ENCODE data around the gene PSMD6.

Gene PSMD6

GRCh38 chr3:63967675-63968611, 55.4 kb downstream of the PSMD6 start:
- H4K20me1 ChIP-seq (ENCODE audit: low read depth, low read length), result no peaks in the 10 kb centered on the region
- no peak for TF ChIP-seq CTCF (IDR thresholded peaks at IDR 0.05; ENCODE audit: insufficient read depth, low read length, poor library complexity, severe bottlenecking)
- no peak for TF ChIP-seq EZH2phosphoT487 (conservative IDR thresholded peaks at IDR 0.05; ENCODE audit: low read length)
- H3K4me2 ChIP-seq (ENCODE audit: low read depth, low read length, poor library complexity, severe bottlenecking), result no peak overlapping the region
- no peak overlapping the region for H3K9ac ChIP-seq (ENCODE audit: low read length)
- H3K9me2 ChIP-seq (replicated peaks; ENCODE audit: insufficient read depth, low read length), result no peaks in the 10 kb centered on the region
- no peaks in the 10 kb centered on the region for H3K27me3 ChIP-seq (ENCODE audit: low read length)
- H3K79me2 ChIP-seq (ENCODE audit: insufficient read depth, low read length), result peaks cover 55% of the 10 kb centered on the region; the same call in 1 of the 2 replicates
- H3K4me3 ChIP-seq (ENCODE audit: insufficient read depth, low read length, poor library complexity, severe bottlenecking), result no peak overlapping the region
- no peak overlapping the region for H3K27ac ChIP-seq (ENCODE audit: low read depth, low read length)
- H3F3A ChIP-seq (ENCODE audit: insufficient read depth), result no peaks in the 10 kb centered on the region
- H3K9me3 ChIP-seq (ENCODE audit: insufficient read depth, low read length), result no peaks in the 10 kb centered on the region
- H3K36me3 ChIP-seq (ENCODE audit: low read length), result no peaks in the 10 kb centered on the region; the same call in 1 of the 2 replicates
- H2AFZ ChIP-seq (ENCODE audit: low read depth, low read length, severe bottlenecking), result no peak overlapping the region

GRCh38 chr3:63966871-63967270, 56.4 kb downstream of the PSMD6 start:
- Histone ChIP-seq H3K36me3 (ENCODE audit: low read length) (no peaks in the 10 kb centered on the region; the same call in 1 of the 2 replicates), H3F3A (ENCODE audit: insufficient read depth) (no peaks in the 10 kb centered on the region), H3K9me2 (replicated peaks; ENCODE audit: insufficient read depth, low read length) (no peaks in the 10 kb centered on the region), H4K20me1 (ENCODE audit: low read depth, low read length) (no peaks in the 10 kb centered on the region), H3K27ac (ENCODE audit: low read depth, low read length) (no peak overlapping the region), H3K4me2 (ENCODE audit: low read depth, low read length, poor library complexity, severe bottlenecking) (no peak overlapping the region), H3K27me3 (ENCODE audit: low read length) (no peaks in the 10 kb centered on the region), H2AFZ (ENCODE audit: low read depth, low read length, severe bottlenecking) (no peak overlapping the region), H3K9me3 (ENCODE audit: insufficient read depth, low read length) (no peaks in the 10 kb centered on the region), H3K9ac (ENCODE audit: low read length) (no peak overlapping the region), H3K4me3 (ENCODE audit: insufficient read depth, low read length, poor library complexity, severe bottlenecking) (no peak overlapping the region), H3K79me2 (ENCODE audit: insufficient read depth, low read length) (peaks cover 60% of the 10 kb centered on the region)
- TF ChIP-seq CTCF (IDR thresholded peaks at IDR 0.05; ENCODE audit: insufficient read depth, low read length, poor library complexity, severe bottlenecking) (no peak), EZH2phosphoT487 (conservative IDR thresholded peaks at IDR 0.05; ENCODE audit: low read length) (no peak)

- Histone ChIP-seq H3K9ac (ENCODE audit: low read length) (no peak overlapping the region), H4K20me1 (ENCODE audit: low read depth, low read length) (no peaks in the 10 kb centered on the region), H3K79me2 (ENCODE audit: insufficient read depth, low read length) (peaks cover 55% of the 10 kb centered on the region), H2AFZ (ENCODE audit: low read depth, low read length, severe bottlenecking) (no peak overlapping the region), H3K36me3 (ENCODE audit: low read length) (no peaks in the 10 kb centered on the region; the same call in 1 of the 2 replicates), H3K4me2 (ENCODE audit: low read depth, low read length, poor library complexity, severe bottlenecking) (no peak overlapping the region), H3K9me3 (ENCODE audit: insufficient read depth, low read length) (no peaks in the 10 kb centered on the region), H3K9me2 (replicated peaks; ENCODE audit: insufficient read depth, low read length) (no peaks in the 10 kb centered on the region), H3K27ac (ENCODE audit: low read depth, low read length) (no peak overlapping the region), H3K27me3 (ENCODE audit: low read length) (no peaks in the 10 kb centered on the region), H3F3A (ENCODE audit: insufficient read depth) (peaks cover 4% of the 10 kb centered on the region; the same call in 1 of the 2 replicates), H3K4me3 (ENCODE audit: insufficient read depth, low read length, poor library complexity, severe bottlenecking) (no peak overlapping the region)
- TF ChIP-seq EZH2phosphoT487 (conservative IDR thresholded peaks at IDR 0.05; ENCODE audit: low read length), result no peak
- no peak for TF ChIP-seq CTCF (IDR thresholded peaks at IDR 0.05; ENCODE audit: insufficient read depth, low read length, poor library complexity, severe bottlenecking)
These were observed 57.3 kb downstream of the PSMD6 start for GRCh38 chr3:63966007-63966406.
